Measurements from ENCODE around the gene PLXNB2.

GRCh38 chr22:50320116-50320515 is 12.7 kb upstream of the PLXNB2 start:
- no peak for TF ChIP-seq ARNT (IDR thresholded peaks at IDR 0.05)
- TF ChIP-seq BHLHE40 (IDR thresholded peaks at IDR 0.05; ENCODE audit: borderline replicate concordance): no peak
